ENCODE results near the gene NME9.

Gene NME9

GRCh38 chr3:138300647-138301046 is 29.0 kb downstream of the NME9 start (continued):
- no peak for TF ChIP-seq ZFHX2 (tag by site-specific recombination; conservative IDR thresholded peaks at IDR 0.05)
- TF ChIP-seq ZFP37 (tag by site-specific recombination; IDR thresholded peaks at IDR 0.05), result no peak

- POLR2A ChIA-PET, result no interaction called here
- Histone ChIP-seq H3K4me1 (ENCODE audit: control insufficient read depth, insufficient read depth, low read length) (no peaks in the 10 kb centered on the region), H3K4me3 (ENCODE audit: low read depth, low read length) (no peak overlapping the region), H3K27ac (ENCODE audit: extremely low read depth, low read depth, low read length) (no peak overlapping the region), H3K9me3 (ENCODE audit: control insufficient read depth, insufficient read depth, low read depth, low read length) (no peaks in the 10 kb centered on the region), H3K36me3 (ENCODE audit: control insufficient read depth in 2 of 2, insufficient read depth in 1 of 2, low read length in 2 of 2) (peaks cover 0 to 44% of the 10 kb centered on the region in 2 experiments)
- CTCF ChIA-PET, result interaction anchor here (0.7 to 1.0 kb wide), 2 partner anchors 11 to 36 kb away, joined by 4 to 5 read pairs; no protein-coding TSS in a partner anchor
- TF ChIP-seq ZNF654 (tag by site-specific recombination; IDR thresholded peaks at IDR 0.05; ENCODE audit: low read depth) (no peak), ZNF223 (tag by site-specific recombination; IDR thresholded peaks at IDR 0.05) (no peak), ZFP37 (tag by site-specific recombination; IDR thresholded peaks at IDR 0.05) (no peak), KLF10 (tag by site-specific recombination; IDR thresholded peaks at IDR 0.05) (no peak), ZNF239 (tag by site-specific recombination; IDR thresholded peaks at IDR 0.05) (no peak), ZNF112 (tag by site-specific recombination; IDR thresholded peaks at IDR 0.05) (no peak)
Measured at GRCh38 chr3:138297876-138298275, 31.8 kb downstream of the NME9 start.

GRCh38 chr3:138297059-138297607 is 32.5 kb downstream of the NME9 start:
- Histone ChIP-seq H3K27ac (ENCODE audit: extremely low read depth, low read depth, low read length) (no peak overlapping the region), H3K36me3 (ENCODE audit: control insufficient read depth in 2 of 2, insufficient read depth in 1 of 2, low read length in 2 of 2) (peaks cover 0 to 51% of the 10 kb centered on the region in 2 experiments), H3K4me1 (ENCODE audit: control insufficient read depth, insufficient read depth, low read length) (no peaks in the 10 kb centered on the region), H3K9me3 (ENCODE audit: control insufficient read depth, insufficient read depth, low read depth, low read length) (no peaks in the 10 kb centered on the region), H3K4me3 (ENCODE audit: low read depth, low read length) (no peak overlapping the region)
- no peak for TF ChIP-seq ZNF623 (tag by site-specific recombination; IDR thresholded peaks at IDR 0.05)
- no peak for TF ChIP-seq ZNF596 (tag by site-specific recombination; IDR thresholded peaks at IDR 0.05)
- no peak for TF ChIP-seq ZBTB49 (tag by site-specific recombination; IDR thresholded peaks at IDR 0.05; ENCODE audit: low read depth)
- TF ChIP-seq ZNF366 (tag by site-specific recombination; conservative IDR thresholded peaks at IDR 0.05), result no peak
- no peak for TF ChIP-seq ZFP69B (tag by site-specific recombination; IDR thresholded peaks at IDR 0.05)
- TF ChIP-seq ZNF580 (tag by site-specific recombination; IDR thresholded peaks at IDR 0.05), result no peak
- TF ChIP-seq ZNF248 (tag by site-specific recombination; IDR thresholded peaks at IDR 0.05), result no peak
- TF ChIP-seq ZNF426 (tag by site-specific recombination; IDR thresholded peaks at IDR 0.05), result no peak
- no peak for TF ChIP-seq ZNF791 (tag by site-specific recombination; IDR thresholded peaks at IDR 0.05)
- no peak for TF ChIP-seq KLF16 (tag by site-specific recombination; IDR thresholded peaks at IDR 0.05)
- CTCF ChIA-PET, result no interaction called here
- POLR2A ChIA-PET, result no interaction called here

GRCh38 chr3:138296639-138297038 is 33.0 kb downstream of the NME9 start:
- TF ChIP-seq EGR2 (tag by site-specific recombination; IDR thresholded peaks at IDR 0.05; ENCODE audit: low read depth) (no peak), ZNF514 (tag by site-specific recombination; IDR thresholded peaks at IDR 0.05) (no peak), BCL11B (tag by site-specific recombination; IDR thresholded peaks at IDR 0.05; ENCODE audit: low read depth) (no peak), ZNF610 (tag by site-specific recombination; IDR thresholded peaks at IDR 0.05; ENCODE audit: borderline replicate concordance) (no peak), ZNF830 (tag by site-specific recombination; IDR thresholded peaks at IDR 0.05; ENCODE audit: low read depth) (no peak), KLF16 (tag by site-specific recombination; IDR thresholded peaks at IDR 0.05) (no peak), ZNF600 (tag by site-specific recombination; IDR thresholded peaks at IDR 0.05) (no peak)
- no peaks in the 10 kb centered on the region for H3K4me1 ChIP-seq (ENCODE audit: control insufficient read depth, insufficient read depth, low read length)
- no peak overlapping the region for H3K27ac ChIP-seq (ENCODE audit: extremely low read depth, low read depth, low read length)
- peaks cover 0 to 53% of the 10 kb centered on the region in 2 experiments for H3K36me3 ChIP-seq (ENCODE audit: control insufficient read depth in 2 of 2, insufficient read depth in 1 of 2, low read length in 2 of 2)
- H3K9me3 ChIP-seq (ENCODE audit: control insufficient read depth, insufficient read depth, low read depth, low read length), result no peaks in the 10 kb centered on the region
- no peak overlapping the region for H3K4me3 ChIP-seq (ENCODE audit: low read depth, low read length)
- POLR2A ChIA-PET, result no interaction called here
- CTCF ChIA-PET, result no interaction called here
